ENCODE results near the gene ZNF236.

DNA sequence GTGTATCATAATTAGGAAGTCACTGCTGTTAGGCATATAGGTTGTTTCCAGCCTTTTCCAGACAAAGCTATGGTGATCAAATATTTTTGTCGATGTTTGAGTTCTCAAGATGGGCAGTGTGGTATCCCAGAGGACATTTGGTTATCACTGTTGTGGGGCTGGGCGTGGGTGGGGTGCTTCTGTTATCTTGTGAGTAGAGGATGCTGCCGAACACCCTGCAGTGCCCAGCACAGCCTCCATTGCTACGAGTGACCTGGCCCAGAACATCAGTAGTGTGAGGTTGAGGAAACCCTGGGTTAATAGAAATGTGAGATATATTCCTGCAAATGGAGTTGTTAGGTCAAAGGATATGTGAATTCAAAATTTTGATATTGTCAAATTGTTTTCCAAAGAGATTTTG is 33.2 kb downstream of the ZNF236 start:
- TF ChIP-seq POLR2A (IDR thresholded peaks at IDR 0.05), result no peak
- TF ChIP-seq, protein P1, sequence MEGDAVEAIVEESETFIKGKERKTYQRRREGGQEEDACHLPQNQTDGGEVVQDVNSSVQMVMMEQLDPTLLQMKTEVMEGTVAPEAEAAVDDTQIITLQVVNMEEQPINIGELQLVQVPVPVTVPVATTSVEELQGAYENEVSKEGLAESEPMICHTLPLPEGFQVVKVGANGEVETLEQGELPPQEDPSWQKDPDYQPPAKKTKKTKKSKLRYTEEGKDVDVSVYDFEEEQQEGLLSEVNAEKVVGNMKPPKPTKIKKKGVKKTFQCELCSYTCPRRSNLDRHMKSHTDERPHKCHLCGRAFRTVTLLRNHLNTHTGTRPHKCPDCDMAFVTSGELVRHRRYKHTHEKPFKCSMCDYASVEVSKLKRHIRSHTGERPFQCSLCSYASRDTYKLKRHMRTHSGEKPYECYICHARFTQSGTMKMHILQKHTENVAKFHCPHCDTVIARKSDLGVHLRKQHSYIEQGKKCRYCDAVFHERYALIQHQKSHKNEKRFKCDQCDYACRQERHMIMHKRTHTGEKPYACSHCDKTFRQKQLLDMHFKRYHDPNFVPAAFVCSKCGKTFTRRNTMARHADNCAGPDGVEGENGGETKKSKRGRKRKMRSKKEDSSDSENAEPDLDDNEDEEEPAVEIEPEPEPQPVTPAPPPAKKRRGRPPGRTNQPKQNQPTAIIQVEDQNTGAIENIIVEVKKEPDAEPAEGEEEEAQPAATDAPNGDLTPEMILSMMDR (IDR thresholded peaks at IDR 0.05), result no peak
- no peak for TF ChIP-seq POLR2AphosphoS5 (IDR thresholded peaks at IDR 0.05)
